GM23248 (cell line): ENCODE results near the gene IKZF1.

Experiments used
- EZH2 ChIP-seq: fragments of 200-600 bp; sonication (generic); IDR thresholded peaks from 2 replicates; pipeline ENCODE4 v1.6.1; 2018; ENCODE audit warnings: antibody characterized with exemption, mild to moderate bottlenecking; ENCODE audit not compliant: insufficient read depth, poor library complexity, severe bottlenecking
- EZH2phosphoT487 ChIP-seq: fragments of 200-600 bp; sonication (generic); IDR thresholded peaks from 2 replicates; pipeline ENCODE4 v1.6.1; 2018; ENCODE audit warnings: antibody characterized with exemption, moderate library complexity, mild to moderate bottlenecking, low read depth; ENCODE audit not compliant: insufficient read depth

DNA sequence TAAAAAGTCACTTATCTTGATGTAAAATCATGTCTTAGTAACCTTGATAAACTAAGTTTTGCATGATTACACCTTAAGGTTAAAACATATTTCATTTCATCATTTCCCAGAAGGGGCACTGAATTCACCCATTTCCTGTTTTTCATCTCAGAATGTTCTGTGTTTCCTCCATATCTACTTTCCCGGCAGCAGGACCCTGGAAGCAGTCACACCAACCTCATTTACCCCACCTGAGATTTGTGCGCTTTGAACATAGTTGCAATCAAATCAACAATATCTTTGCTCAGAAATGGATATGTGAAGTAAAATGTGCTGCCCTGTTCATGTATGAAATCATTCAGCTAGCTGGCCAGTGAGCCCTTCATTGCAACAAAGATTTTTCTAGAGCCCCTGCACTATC lies 46.8 kb downstream of the IKZF1 start:
- TF ChIP-seq EZH2 (no peak), EZH2phosphoT487 (no peak)
